ENCODE measurements around the gene BTBD6. TPM values are rescaled to one million over a fixed set of nuclear protein-coding genes. Genes with fewer than 3 reads are reported as not detected.

BTBD6 gene
- total and polyA plus RNA-seq, 8 donors = 4.3 to 44.5 (median 8.3) TPM

GRCh38 chr14:105268736-105269354 lies 20.5 kb downstream of the BTBD6 start:
- intact Hi-C loops (cut with DNase I) = no loop called here
- TF ChIP-seq CTCF (IDR thresholded peaks at IDR 0.05) = no peak

DNA sequence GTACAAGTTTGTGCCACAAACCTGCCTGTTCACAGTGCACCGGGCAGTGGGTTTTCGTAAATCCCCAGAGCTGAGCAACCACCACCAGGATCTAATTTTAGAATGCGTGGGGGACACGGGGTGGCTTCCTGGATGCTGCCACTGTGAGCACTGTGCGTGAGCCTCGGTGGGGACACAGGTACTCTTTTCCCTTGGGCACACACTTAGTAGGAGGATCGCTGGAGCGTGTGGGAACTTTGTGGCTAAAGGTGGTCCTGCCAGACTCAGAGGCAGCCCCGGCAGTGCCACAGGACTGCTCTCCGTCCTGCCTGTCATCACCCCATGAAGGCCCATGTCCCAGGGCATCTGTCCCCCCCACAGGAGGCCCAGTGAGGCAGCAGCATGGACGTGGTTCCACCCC lies 21.1 kb downstream of the BTBD6 start:
- no peak for TF ChIP-seq CTCF (IDR thresholded peaks at IDR 0.05)
- DNase-seq (peak in 1 of 6 donors; percentile 27), ATAC-seq (no peak), FAIRE-seq (no peak)
- intact Hi-C loops (cut with DNase I) = no loop called here
- Histone ChIP-seq H3K4me1 (peaks cover 3 to 23% (median 21%) of the 10 kb centered on the region in 3 donors), H3K27me3 (no peaks in the 10 kb centered on the region), H3K9me3 (no peaks in the 10 kb centered on the region), H3K4me3 (no peak overlapping the region), H3K27ac (no peak overlapping the region), H3K36me3 (no peaks in the 10 kb centered on the region)
- 90 to 96% methylated on average over 11 of the region's 11 CpGs for WGBS, 2 donors

More at GRCh38 chr14:105268736-105269354, 20.5 kb downstream of the BTBD6 start:
- DNase-seq (no peak), ATAC-seq (no peak), FAIRE-seq (no peak)
- no peaks in the 10 kb centered on the region for H3K9me3 ChIP-seq
- 88 to 95% methylated on average over 18 of the region's 18 CpGs for WGBS, 2 donors
- H3K36me3 ChIP-seq = no peaks in the 10 kb centered on the region
- no peak overlapping the region for H3K4me3 ChIP-seq
- no peaks in the 10 kb centered on the region for H3K27me3 ChIP-seq
- peaks cover 0 to 17% (median 15%) of the 10 kb centered on the region in 3 donors for H3K4me1 ChIP-seq
- no peak overlapping the region for H3K27ac ChIP-seq

DNA sequence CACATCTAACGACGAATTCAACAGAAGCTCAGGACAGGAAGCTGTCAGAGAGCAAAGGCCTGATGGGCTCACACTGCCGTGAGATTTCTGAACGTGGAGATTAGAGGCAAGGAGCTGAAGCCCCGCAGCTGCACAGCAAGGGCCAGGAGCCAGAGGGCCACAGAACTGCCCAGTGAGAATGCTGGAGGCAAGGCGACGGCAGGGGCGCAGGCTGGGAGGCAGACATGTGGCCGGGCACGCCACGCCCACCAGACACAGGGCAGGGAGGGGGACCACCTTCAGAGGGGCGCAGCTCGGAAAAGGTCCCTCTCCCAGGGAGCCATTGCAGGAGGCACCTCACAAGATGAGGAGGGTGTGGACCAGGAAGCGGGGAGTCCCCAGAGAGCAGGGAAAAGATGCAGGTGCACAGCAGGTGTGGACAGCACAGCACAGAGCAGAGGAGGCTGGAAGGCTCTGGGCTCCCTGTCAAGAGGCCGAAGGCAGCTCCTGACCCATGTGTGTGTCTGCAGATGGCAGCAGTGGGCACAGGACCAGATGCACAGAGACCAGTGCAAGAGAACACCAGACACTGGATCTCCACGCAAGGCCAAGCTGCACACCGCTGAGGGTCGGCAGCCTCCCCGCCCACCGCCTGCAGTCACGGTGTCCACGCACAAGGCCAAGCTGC lies 23.0 kb downstream of the BTBD6 start:
- Histone ChIP-seq H3K27ac (peak overlapping the region in 2 of 4 donors; percentile 33 to 44), H3K9me3 (no peaks in the 10 kb centered on the region), H3K36me3 (no peaks in the 10 kb centered on the region), H3K27me3 (no peaks in the 10 kb centered on the region), H3K4me3 (no peak overlapping the region), H3K4me1 (peaks cover 8 to 29% (median 29%) of the 10 kb centered on the region in 3 donors)
- peak in 5 of 6 donors; percentile 83 to 96 (median 88) for DNase-seq
- TF ChIP-seq CTCF (IDR thresholded peaks at IDR 0.05) = no peak
- no peak for FAIRE-seq
- ATAC-seq = peak; percentile 87 to 90 (median 88)
- WGBS, 2 donors = 45 to 48% methylated on average over 20 to 22 of the region's 22 CpGs
- intact Hi-C loops (cut with DNase I) = no loop called here

GRCh38 chr14:105272623-105273022 lies 24.3 kb downstream of the BTBD6 start:
- intact Hi-C loops (cut with DNase I) = no loop called here
- H3K9me3 ChIP-seq = no peaks in the 10 kb centered on the region
- no peaks in the 10 kb centered on the region for H3K27me3 ChIP-seq
- peaks cover 8 to 29% (median 29%) of the 10 kb centered on the region in 3 donors for H3K4me1 ChIP-seq
- WGBS, 2 donors = 50 to 63% methylated on average over 15 of the region's 15 CpGs
- ATAC-seq (peak; percentile 35 to 55 (median 44)), DNase-seq (peak in 2 of 6 donors; percentile 44 to 53), FAIRE-seq (no peak)
- no peak for TF ChIP-seq CTCF (IDR thresholded peaks at IDR 0.05)
- no peak overlapping the region for H3K4me3 ChIP-seq
- H3K36me3 ChIP-seq = no peaks in the 10 kb centered on the region
- H3K27ac ChIP-seq = peak overlapping the region; percentile 3 to 56 (median 38)

- peak overlapping the region; percentile 3 to 56 (median 38) for H3K27ac ChIP-seq
- FAIRE-seq = no peak
Measured at GRCh38 chr14:105273062-105273461, 24.7 kb downstream of the BTBD6 start.

More at GRCh38 chr14:105273062-105273461, 24.7 kb downstream of the BTBD6 start:
- WGBS, 2 donors = 45 to 49% methylated on average over 11 to 12 of the region's 12 CpGs
- TF ChIP-seq CTCF (IDR thresholded peaks at IDR 0.05) = no peak
- no peaks in the 10 kb centered on the region for H3K27me3 ChIP-seq
- intact Hi-C loops (cut with DNase I) = no loop called here
- H3K4me1 ChIP-seq = peaks cover 8 to 29% (median 29%) of the 10 kb centered on the region in 3 donors
- H3K9me3 ChIP-seq = no peaks in the 10 kb centered on the region
- ATAC-seq (peak; percentile 49 to 73 (median 70)), DNase-seq (peak in 3 of 6 donors; percentile 48 to 58 (median 51))
- H3K36me3 ChIP-seq = no peaks in the 10 kb centered on the region
- H3K4me3 ChIP-seq = no peak overlapping the region

All from pancreas (tissue), 10 donors.